Keratinocyte (primary cell): ENCODE data around the gene PIP5K1A.

Source experiments
- CTCF ChIP-seq, 3 experiments: IDR thresholded peaks in 1 of 3; conservative IDR thresholded peaks in 1 of 3; optimal IDR thresholded peaks in 1 of 3; 2 replicates in 2 of 3; 3 replicates in 1 of 3; pipeline versions ENCODE3 to v1.5.1; 2011; ENCODE audit warnings: low read length in 3 of 3, mild to moderate bottlenecking in 3 of 3, moderate library complexity in 2 of 3, control low read depth in 1 of 3, inconsistent platforms in 1 of 3; ENCODE audit not compliant: insufficient read depth in 2 of 3; ENCODE audit errors: extremely low read depth in 1 of 3
- EZH2 ChIP-seq: IDR thresholded peaks from one replicate; pipeline ENCODE4 v1.6.1; 2012; ENCODE audit warnings: inconsistent platforms, mild to moderate bottlenecking, low read length, moderate library complexity

GRCh38 chr1:151294742-151295462 is 96.5 kb downstream of the PIP5K1A start:
- no peak for TF ChIP-seq CTCF (optimal IDR thresholded peaks at IDR 0.05 in 1 of 3, IDR thresholded peaks at IDR 0.05 in 1 of 3, conservative IDR thresholded peaks at IDR 0.05 in 1 of 3; ENCODE audit: extremely low read depth in 1 of 3, insufficient read depth in 2 of 3, low read length in 3 of 3)
- no peak for TF ChIP-seq EZH2
